Measurements from ENCODE around the gene ELAVL1. TPM values are rescaled to one million over a fixed set of nuclear protein-coding genes. Genes with fewer than 3 reads are reported as not detected.
"Not testable (repeated sequence)": the region's sequence is repeated elsewhere in the genome, so short reads cannot be mapped to it uniquely, and the experiment has no call there.

Gene ELAVL1
- total RNA-seq, 1 donor from 2014 or later: 53.3 TPM

GRCh38 chr19:7955696-7956095 is 49.7 kb downstream of the ELAVL1 start:
- ATAC-seq (no peak), DNase-seq (no peak)
- intact Hi-C loops (cut with micrococcal nuclease): no loop called here

GRCh38 chr19:7953576-7953975 is 51.9 kb downstream of the ELAVL1 start:
- DNase-seq: no peak
- no peak for ATAC-seq
- intact Hi-C loops (cut with micrococcal nuclease): no loop called here

- intact Hi-C loops (cut with micrococcal nuclease): no loop called here
- DNase-seq (no peak), ATAC-seq (no peak)
Observed at GRCh38 chr19:7953060-7953459, 52.4 kb downstream of the ELAVL1 start.

GRCh38 chr19:7947939-7948338 is 57.5 kb downstream of the ELAVL1 start:
- ATAC-seq (no peak), DNase-seq (no peak)
- intact Hi-C loops (cut with micrococcal nuclease): loop anchor here (10.0 kb wide), 1 partner anchor 57 kb away; the partner anchor contains the start of gene ELAVL1

GRCh38 chr19:7944177-7944761 is 61.2 kb downstream of the ELAVL1 start:
- ATAC-seq: peak; percentile 72
- DNase-seq: peak; percentile 91
- intact Hi-C loops (cut with micrococcal nuclease): loop anchor here (10.0 kb wide), 1 partner anchor 61 kb away; the partner anchor contains the start of gene ELAVL1

GRCh38 chr19:7943444-7944176 is 61.8 kb downstream of the ELAVL1 start, which contains the start of gene TIMM44:
Gene TIMM44, minus strand, starts transcription at chr19:7943666. Its CDS starts 15 bp downstream, at chr19:7943651.
- intact Hi-C loops (cut with micrococcal nuclease): loop anchor here (10.0 kb wide), 1 partner anchor 61 kb away; the partner anchor contains the start of gene ELAVL1
- peak; percentile 99 for DNase-seq
- ATAC-seq: peak; percentile 98

- intact Hi-C loops (cut with micrococcal nuclease): loop anchor here (10.0 kb wide), 1 partner anchor 62 kb away; the partner anchor contains the start of gene ELAVL1
- DNase-seq (peak; percentile 62), ATAC-seq (peak; percentile 28)
Observed at GRCh38 chr19:7942981-7943443, 62.4 kb downstream of the ELAVL1 start.

- ATAC-seq (no peak), DNase-seq (peak; percentile 10)
- intact Hi-C loops (cut with micrococcal nuclease): loop anchor here (10.0 kb wide), 1 partner anchor 63 kb away; the partner anchor contains the start of gene ELAVL1
Observed at GRCh38 chr19:7941895-7942596, 63.4 kb downstream of the ELAVL1 start.

GRCh38 chr19:7940841-7941240 is 64.6 kb downstream of the ELAVL1 start:
- intact Hi-C loops (cut with micrococcal nuclease): loop anchor here (10.0 kb wide), 1 partner anchor 64 kb away; the partner anchor contains the start of gene ELAVL1
- ATAC-seq (no peak), DNase-seq (peak; percentile 27)

- no peak for ATAC-seq
- peak; percentile 23 for DNase-seq
- intact Hi-C loops (cut with micrococcal nuclease): no loop called here
Observed at GRCh38 chr19:7934766-7935165, 70.7 kb downstream of the ELAVL1 start.

- intact Hi-C loops (cut with micrococcal nuclease): no loop called here
- peak; percentile 34 for DNase-seq
- no peak for ATAC-seq
Observed at GRCh38 chr19:7933828-7934725, 71.4 kb downstream of the ELAVL1 start.

- intact Hi-C loops (cut with micrococcal nuclease): no loop called here
- DNase-seq (no peak), ATAC-seq (no peak)
Observed at GRCh38 chr19:7933411-7933810, 72.0 kb downstream of the ELAVL1 start.

- ATAC-seq: no peak
Observed at GRCh38 chr19:7932930-7933300, 72.5 kb downstream of the ELAVL1 start.

GRCh38 chr19:7932276-7932929 is 73.0 kb downstream of the ELAVL1 start:
- ATAC-seq (no peak), DNase-seq (no peak)
- intact Hi-C loops (cut with micrococcal nuclease): no loop called here

More at GRCh38 chr19:7932930-7933300, 72.5 kb downstream of the ELAVL1 start:
- DNase-seq: no peak
- intact Hi-C loops (cut with micrococcal nuclease): no loop called here

GRCh38 chr19:7931221-7932061 is 74.0 kb downstream of the ELAVL1 start:
- no peak for ATAC-seq

GRCh38 chr19:7930765-7931164 is 74.7 kb downstream of the ELAVL1 start:
- DNase-seq (no peak), ATAC-seq (no peak)
- intact Hi-C loops (cut with micrococcal nuclease): no loop called here

More at GRCh38 chr19:7931221-7932061, 74.0 kb downstream of the ELAVL1 start:
- DNase-seq: peak; percentile 33
- intact Hi-C loops (cut with micrococcal nuclease): no loop called here

GRCh38 chr19:7930030-7930429 is 75.4 kb downstream of the ELAVL1 start:
- DNase-seq; ATAC-seq; intact Hi-C loops (cut with micrococcal nuclease): not testable (repeated sequence)
